ENCODE results near the gene GPR158.

GRCh38 chr10:25278180-25278579 is 103.4 kb downstream of the GPR158 start:
- no peak for TF ChIP-seq CSRNP3 (CRISPR knock-in tag; IDR thresholded peaks at IDR 0.05)
- TF ChIP-seq SNAI2 (CRISPR knock-in tag; IDR thresholded peaks at IDR 0.05), result no peak
- TF ChIP-seq POU6F1 (CRISPR knock-in tag; IDR thresholded peaks at IDR 0.05; ENCODE audit: borderline replicate concordance, low read depth), result no peak
- TF ChIP-seq ZFP30 (CRISPR knock-in tag; IDR thresholded peaks at IDR 0.05), result peak; percentile 97
- TF ChIP-seq ZNF565 (CRISPR knock-in tag; conservative IDR thresholded peaks at IDR 0.05; ENCODE audit: low read depth), result no peak
